ENCODE measurements around the gene CPED1.

Gene CPED1

DNA sequence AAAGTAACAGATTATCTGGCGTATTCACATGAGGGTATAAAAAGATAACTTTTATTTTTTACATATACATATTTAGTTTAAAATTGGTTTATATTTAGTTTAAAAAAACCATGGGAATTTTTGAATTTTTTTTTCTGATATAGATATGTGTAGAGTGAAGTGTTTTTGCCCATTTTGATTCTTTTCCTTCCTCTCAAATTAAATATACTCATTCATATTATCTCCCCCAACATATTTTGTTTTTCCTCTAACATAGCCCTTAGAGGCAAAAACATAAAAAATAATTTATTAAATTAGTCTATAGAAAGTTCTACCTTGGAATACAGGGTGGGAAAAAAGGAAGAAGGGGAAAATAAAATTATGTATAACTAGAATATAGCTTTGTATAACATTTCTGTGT, 137.7 kb downstream of the CPED1 start:
- TF ChIP-seq CTCF (IDR thresholded peaks at IDR 0.05; ENCODE audit: low read depth, low read length), result no peak
- no peak for DNase-seq (ENCODE audit: low read depth, low spot score)
- H3K4me3 ChIP-seq (ENCODE audit: low read depth, low read length), result no peak overlapping the region
- in situ Hi-C loops (cut with HindIII; ENCODE audit: low sequenced_read_pairs), result no loop called here

DNA sequence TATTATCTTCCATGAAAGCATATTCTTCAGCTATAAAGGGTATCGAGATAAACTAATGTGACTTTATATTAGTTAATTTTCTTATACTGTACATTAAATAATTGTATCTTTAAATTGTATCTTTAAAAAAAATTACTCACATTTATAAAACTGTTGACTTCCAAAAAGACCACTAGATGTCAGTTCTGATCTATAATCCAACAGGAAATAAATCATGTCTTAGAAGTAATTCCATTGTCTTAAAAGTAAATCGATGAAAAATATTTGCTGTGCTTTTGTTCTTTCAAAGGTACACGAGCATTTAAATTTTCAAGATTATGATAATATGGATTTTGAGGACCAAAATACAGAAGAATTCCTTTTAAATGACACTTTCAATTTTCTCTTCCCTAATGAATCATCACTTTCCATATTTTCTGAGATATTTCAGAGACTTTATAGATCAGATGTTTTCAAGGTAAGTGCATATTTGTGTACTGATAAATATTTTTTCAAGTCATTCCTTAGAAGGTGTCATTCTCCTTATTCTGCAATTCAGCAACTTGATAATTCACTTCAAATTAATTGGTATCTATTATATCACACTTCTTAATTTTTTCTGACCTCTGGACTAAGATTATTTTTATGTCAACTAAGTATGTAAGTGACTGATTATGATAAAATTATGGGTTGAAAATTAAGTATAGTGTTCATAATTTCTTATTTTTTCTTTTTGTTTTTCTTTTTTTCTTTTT, 138.5 kb downstream of the CPED1 start:
- peak; percentile 50 for DNase-seq (ENCODE audit: low read depth, low spot score)
- peak; percentile 27 for TF ChIP-seq CTCF (IDR thresholded peaks at IDR 0.05; ENCODE audit: low read depth, low read length)
- H3K4me3 ChIP-seq (ENCODE audit: low read depth, low read length), result no peak overlapping the region
- in situ Hi-C loops (cut with HindIII; ENCODE audit: low sequenced_read_pairs), result no loop called here

DNA sequence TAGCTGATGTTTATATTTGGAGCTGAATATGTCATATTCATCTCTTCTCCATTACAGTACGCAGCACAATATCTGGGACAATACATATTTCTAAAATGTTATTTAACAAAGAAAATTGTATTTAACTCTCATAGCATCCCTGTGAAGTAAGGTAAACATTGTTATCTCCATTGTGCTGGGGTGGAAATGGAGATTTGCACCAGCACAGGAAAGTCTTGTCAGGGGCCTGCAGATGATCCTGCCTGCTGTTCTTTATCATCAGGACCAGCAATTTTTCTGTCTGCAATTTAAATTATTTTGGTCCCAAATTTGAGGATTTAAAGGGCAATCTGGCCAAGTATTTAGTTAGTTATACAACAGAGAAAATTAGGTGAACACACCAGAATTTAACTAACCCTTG, 144.4 kb downstream of the CPED1 start:
- no peak overlapping the region for H3K4me3 ChIP-seq (ENCODE audit: low read depth, low read length)
- TF ChIP-seq CTCF (IDR thresholded peaks at IDR 0.05; ENCODE audit: low read depth, low read length), result no peak
- in situ Hi-C loops (cut with HindIII; ENCODE audit: low sequenced_read_pairs), result no loop called here
- DNase-seq (ENCODE audit: low read depth, low spot score), result no peak

DNA sequence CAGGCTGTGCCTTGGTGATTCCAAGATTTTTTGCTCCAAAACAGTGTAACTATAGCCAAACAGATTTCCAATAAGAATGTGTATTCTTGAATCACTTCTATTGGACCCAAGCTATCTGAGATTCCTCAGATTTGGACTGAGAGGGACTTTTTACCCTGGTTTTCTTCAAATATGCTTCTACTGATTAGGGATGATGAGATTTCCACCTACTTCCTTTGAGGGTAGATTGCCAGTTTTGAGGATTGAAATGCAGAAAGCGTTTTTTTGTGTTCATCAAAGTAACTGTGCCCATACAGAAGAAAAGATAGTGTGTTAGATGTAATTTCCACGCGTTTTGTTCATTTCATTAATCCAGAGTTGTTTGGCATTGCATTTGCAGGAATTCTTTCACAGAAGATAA, 144.9 kb downstream of the CPED1 start:
- DNase-seq (ENCODE audit: low read depth, low spot score), result no peak
- in situ Hi-C loops (cut with HindIII; ENCODE audit: low sequenced_read_pairs), result no loop called here
- no peak for TF ChIP-seq CTCF (IDR thresholded peaks at IDR 0.05; ENCODE audit: low read depth, low read length)
- H3K4me3 ChIP-seq (ENCODE audit: low read depth, low read length), result no peak overlapping the region

GRCh38 chr7:121137580-121137979, 149.1 kb downstream of the CPED1 start:
- in situ Hi-C loops (cut with HindIII; ENCODE audit: low sequenced_read_pairs), result no loop called here
- no peak overlapping the region for H3K4me3 ChIP-seq (ENCODE audit: low read depth, low read length)
- TF ChIP-seq CTCF (IDR thresholded peaks at IDR 0.05; ENCODE audit: low read depth, low read length), result no peak
- no peak for DNase-seq (ENCODE audit: low read depth, low spot score)

DNA sequence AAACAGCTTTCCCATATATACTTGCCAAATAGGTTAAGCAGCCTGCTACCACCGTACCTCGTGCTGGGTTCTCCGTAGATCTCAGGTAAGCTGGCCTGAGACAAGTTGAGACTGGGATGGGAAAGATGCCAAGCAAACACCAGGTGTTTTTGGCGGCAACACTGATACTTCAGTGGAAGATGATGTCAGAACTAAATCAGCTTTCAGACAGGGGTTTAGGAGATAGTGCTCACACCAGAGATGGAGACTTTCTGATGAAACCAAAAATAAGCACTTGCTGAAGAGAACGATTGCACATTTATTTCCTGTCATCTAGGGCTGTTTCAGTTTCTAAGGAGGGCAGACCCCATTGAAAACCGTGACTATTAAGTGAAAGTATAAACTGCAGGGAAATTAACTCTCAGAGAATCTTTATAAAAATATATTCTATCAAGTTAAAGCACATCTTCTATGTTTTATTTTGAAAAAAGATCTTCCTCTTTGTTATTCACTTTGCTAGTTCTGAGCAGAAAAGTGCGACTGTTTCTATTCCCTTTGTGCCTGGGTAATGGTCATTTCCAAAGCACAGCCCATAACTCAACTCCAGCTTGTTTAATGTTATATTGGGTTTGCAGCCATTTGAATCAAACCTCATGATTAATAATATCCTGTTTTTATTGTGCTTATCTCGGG, 149.9 kb downstream of the CPED1 start:
- in situ Hi-C loops (cut with HindIII; ENCODE audit: low sequenced_read_pairs), result no loop called here
- no peak for DNase-seq (ENCODE audit: low read depth, low spot score)
- TF ChIP-seq CTCF (IDR thresholded peaks at IDR 0.05; ENCODE audit: low read depth, low read length), result no peak
- H3K4me3 ChIP-seq (ENCODE audit: low read depth, low read length), result no peak overlapping the region

All from astrocyte of the spinal cord (primary cell).